ENCODE measurements around the gene HTRA2.

- TF ChIP-seq CTCF (optimal IDR thresholded peaks at IDR 0.05 in 1 of 3, IDR thresholded peaks at IDR 0.05 in 1 of 3, conservative IDR thresholded peaks at IDR 0.05 in 1 of 3; ENCODE audit: extremely low read depth in 1 of 3, insufficient read depth in 2 of 3, low read length in 3 of 3) (no peak), EZH2 (IDR thresholded peaks at IDR 0.05; ENCODE audit: low read length) (no peak)
Observed at GRCh38 chr2:74577448-74577847, 47.7 kb downstream of the HTRA2 start.

All from keratinocyte (primary cell).